NCI-H2029 (cell line): ENCODE results near the gene DLL3.
"Not testable (repeated sequence)": the region's sequence is repeated elsewhere in the genome, so short reads cannot be mapped to it uniquely, and the experiment has no call there.

Experiments used
- DNase-seq: peaks from one replicate; lab custom pipeline; 2025; lab: John Stamatoyannopoulos, UW

DLL3 gene

GRCh38 chr19:39498798-39499642 lies at the start of gene DLL3:
Gene DLL3, plus strand, starts transcription at chr19:39498947. Its CDS starts 28 bp downstream, at chr19:39498975.
- DNase-seq: peak; percentile 49

- DNase-seq: no peak
Measured at GRCh38 chr19:39449116-39449797, 49.5 kb upstream of the DLL3 start.

GRCh38 chr19:39451257-39451656 lies 47.5 kb upstream of the DLL3 start:
- DNase-seq: not testable (repeated sequence)

- DNase-seq: no peak
Measured at GRCh38 chr19:39463403-39463802, 35.3 kb upstream of the DLL3 start.

- no peak for DNase-seq
Measured at GRCh38 chr19:39465956-39466747, 32.6 kb upstream of the DLL3 start.

GRCh38 chr19:39467941-39468340 lies 30.8 kb upstream of the DLL3 start:
- no peak for DNase-seq

GRCh38 chr19:39469036-39469435 lies 29.7 kb upstream of the DLL3 start:
- no peak for DNase-seq

- no peak for DNase-seq
Measured at GRCh38 chr19:39469567-39469966, 29.2 kb upstream of the DLL3 start.

GRCh38 chr19:39470724-39471339 lies 27.9 kb upstream of the DLL3 start:
- no peak for DNase-seq

GRCh38 chr19:39471756-39472536 lies 26.8 kb upstream of the DLL3 start:
- DNase-seq: no peak

- no peak for DNase-seq
Measured at GRCh38 chr19:39472746-39473442, 25.9 kb upstream of the DLL3 start.

- DNase-seq: no peak
Measured at GRCh38 chr19:39473443-39473960, 25.2 kb upstream of the DLL3 start.

- DNase-seq: peak; percentile 16
Measured at GRCh38 chr19:39474139-39474620, 24.6 kb upstream of the DLL3 start.

GRCh38 chr19:39475748-39476147 lies 23.0 kb upstream of the DLL3 start:
- DNase-seq: no peak

- DNase-seq: not testable (repeated sequence)
Measured at GRCh38 chr19:39479319-39479801, 19.4 kb upstream of the DLL3 start.

- DNase-seq: no peak
Measured at GRCh38 chr19:39479916-39480315, 18.8 kb upstream of the DLL3 start.

- DNase-seq: peak; percentile 96
Measured at GRCh38 chr19:39480337-39481228, 18.2 kb upstream of the DLL3 start, which contains the start of gene TIMM50. Gene TIMM50, plus strand, starts transcription at chr19:39480838. Its CDS starts 16 bp downstream, at chr19:39480854.

- DNase-seq: no peak
Measured at GRCh38 chr19:39481229-39481545, 17.6 kb upstream of the DLL3 start.

GRCh38 chr19:39481676-39482075 lies 17.1 kb upstream of the DLL3 start:
- no peak for DNase-seq
